ENCODE data around the gene CUL2.
"Not testable (repeated sequence)": the region's sequence is repeated elsewhere in the genome, so short reads cannot be mapped to it uniquely, and the experiment has no call there.

Gene CUL2

DNA sequence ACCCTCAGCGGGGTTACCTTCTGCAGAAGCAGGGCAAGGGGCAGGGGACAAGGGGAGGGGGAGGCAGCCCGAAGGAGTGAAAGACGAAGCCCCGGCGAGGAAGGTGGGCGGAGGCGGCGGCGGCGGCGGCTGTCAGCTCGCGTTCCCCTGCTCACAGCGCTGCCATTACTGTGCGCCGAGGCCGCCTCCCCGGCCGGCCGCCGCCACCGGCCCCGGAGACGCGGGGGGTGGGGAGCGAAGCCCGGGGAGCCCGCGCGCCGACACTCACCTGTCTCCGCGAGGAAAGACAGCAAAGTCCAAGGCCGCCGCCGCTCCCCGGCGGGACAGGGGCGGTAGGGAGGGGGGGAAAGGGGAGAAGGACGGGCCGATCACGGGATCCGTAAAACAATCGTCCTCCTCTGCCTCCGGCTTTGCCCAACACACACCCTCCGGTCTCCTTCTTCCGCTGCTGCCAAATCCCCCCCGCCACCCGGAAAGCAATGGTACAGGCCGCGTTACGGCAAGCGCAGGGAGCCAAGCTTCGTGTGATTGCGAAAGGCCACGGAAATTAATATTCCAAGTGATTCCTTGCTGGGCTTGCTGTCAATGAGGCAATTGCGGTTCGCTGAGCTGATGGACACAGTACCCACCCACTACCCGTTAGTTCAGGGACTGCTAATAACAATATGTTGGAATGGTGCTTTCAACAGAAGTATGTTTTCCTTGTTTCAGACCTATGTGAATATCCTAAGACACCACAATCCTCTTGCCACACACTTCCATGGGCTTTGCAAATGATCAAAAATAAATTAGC is at the start of gene CUL2:
Gene CUL2 (minus strand): TSS at position 180 of the 793 bp plus-strand sequence. CDS start 19,024 bp downstream, outside the sequence.
- DNase-seq (ENCODE audit: low spot score): peak; percentile 93

DNA sequence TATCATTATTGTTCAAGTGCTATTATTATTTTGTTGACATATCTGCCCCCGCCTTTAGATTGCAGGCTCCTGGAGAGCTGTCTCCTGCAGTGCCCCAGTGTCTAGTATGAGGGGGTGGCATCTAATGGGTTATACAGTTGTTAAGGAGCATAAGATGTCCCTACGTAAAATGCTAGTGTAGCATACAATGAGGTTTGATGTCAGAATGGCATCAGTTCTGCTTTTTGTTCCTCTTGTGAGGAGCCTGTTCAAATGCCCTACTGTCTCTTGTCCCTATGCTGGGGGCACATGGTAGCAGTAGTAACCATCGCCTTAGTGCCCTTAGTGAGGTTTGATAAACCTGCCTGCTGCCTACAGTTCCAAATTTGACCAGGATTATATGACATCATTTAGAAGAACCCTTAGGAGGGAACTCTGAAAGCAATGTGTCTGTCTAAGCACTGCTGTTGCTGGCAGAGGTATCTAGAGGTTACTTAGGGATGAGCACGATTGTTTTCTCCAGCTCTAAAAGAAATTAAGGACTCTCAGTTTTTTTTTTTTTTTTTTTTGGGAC is 46.2 kb upstream of the CUL2 start:
- DNase-seq (ENCODE audit: low spot score): no peak

DNA sequence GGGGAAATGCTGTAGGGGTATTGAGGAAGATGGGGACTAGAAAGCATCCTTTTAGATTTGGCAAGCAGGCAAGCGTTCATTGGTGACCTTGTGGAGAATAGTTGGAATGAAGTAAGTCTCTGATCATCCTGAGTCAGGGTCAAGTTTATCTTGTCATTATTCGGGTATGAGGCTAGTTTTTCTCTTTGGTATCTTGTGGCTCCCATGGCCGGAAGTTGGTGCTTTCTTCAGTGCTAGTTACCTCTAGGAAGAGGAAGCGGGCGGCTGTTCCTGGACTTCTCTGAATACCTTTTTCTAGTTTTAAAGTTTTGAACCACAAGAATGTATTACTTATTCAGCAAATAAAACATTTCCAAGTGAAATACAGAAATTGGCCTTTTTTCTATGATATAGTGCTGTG is 45.7 kb upstream of the CUL2 start:
- no peak for DNase-seq (ENCODE audit: low spot score)

- DNase-seq (ENCODE audit: low spot score): no peak
Measured at GRCh38 chr10:35133586-35133985, 43.4 kb upstream of the CUL2 start.

DNA sequence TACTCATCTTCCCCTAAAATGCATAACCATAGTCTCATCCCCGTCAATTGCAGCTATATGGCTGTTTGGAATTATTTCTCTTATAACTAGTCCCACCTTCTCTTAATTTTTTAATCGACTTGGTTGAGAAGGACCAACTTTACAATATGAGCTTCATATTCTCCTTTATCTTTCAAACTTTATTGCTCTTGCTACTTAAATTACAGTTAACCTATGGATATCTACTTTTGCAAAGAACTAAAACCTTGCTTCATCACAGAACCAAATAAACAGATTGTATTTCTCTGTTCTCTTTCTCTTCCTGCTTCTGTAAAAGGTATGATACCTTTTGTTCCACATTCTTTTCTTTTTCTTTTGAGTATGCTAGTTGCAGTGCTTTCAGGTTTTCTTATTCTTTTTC is 42.6 kb upstream of the CUL2 start:
- DNase-seq (ENCODE audit: low spot score): no peak

- no peak for DNase-seq (ENCODE audit: low spot score)
Measured at GRCh38 chr10:35130663-35131062, 40.5 kb upstream of the CUL2 start.

- DNase-seq (ENCODE audit: low spot score): no peak
Measured at GRCh38 chr10:35129185-35129674, 39.1 kb upstream of the CUL2 start.

DNA sequence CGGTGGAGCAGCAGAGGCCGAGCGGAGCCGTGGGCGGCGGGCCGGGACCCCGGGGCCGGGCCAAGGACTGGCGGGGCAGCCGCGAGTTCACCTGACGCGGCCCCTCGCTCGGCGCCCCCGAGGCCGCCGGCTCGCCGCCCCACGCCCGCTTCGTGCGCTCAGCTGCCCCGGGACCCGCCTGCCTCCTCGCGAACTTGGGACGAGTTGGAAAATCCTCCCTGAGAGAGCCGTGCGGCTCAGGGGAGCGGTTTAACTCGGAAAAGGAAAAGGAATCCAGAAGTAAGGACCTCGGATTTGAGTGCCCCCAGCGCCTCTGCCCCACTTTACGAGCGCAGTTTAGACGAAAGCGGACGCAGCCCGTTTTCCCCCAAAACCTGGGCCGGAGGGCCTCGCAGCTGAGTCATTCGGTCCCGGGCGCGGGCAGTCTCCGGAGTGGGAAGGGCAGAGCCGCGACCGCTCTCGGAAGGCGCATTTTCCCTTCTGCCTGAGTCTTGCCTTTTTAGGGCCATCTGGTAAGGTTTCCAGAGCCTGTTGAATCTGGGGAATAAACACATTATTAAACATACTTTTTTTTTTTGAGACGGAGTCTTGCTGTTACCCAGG is 37.2 kb upstream of the CUL2 start:
- DNase-seq (ENCODE audit: low spot score): peak; percentile 54

GRCh38 chr10:35126530-35127288 is 36.6 kb upstream of the CUL2 start, which contains the start of gene CREM:
TSS of gene CREM (plus strand) at chr10:35126846. CDS start at chr10:35137836, 10,990 bp downstream.
- peak; percentile 97 for DNase-seq (ENCODE audit: low spot score)

GRCh38 chr10:35126062-35126529 is 36.0 kb upstream of the CUL2 start:
- DNase-seq (ENCODE audit: low spot score): no peak

DNA sequence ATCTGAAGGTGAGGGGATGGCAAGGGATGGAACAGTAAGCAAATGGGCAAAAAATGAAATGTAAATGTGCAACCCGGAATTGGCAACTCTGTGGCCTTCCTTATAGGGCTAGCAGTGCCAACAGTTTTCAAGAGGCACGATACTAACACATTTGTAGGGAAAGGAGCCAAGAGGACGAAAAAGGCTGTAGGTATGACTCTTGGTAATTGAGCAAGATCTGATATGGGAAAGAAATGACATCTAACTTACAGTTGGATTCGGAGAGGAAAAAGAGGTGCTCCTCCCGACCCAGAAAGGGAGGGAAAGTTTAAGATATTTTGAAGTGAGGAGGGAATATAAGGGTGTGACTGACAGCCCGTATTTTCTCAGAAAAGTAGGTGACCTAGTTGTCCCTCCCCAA is 34.4 kb upstream of the CUL2 start:
- no peak for DNase-seq (ENCODE audit: low spot score)

DNA sequence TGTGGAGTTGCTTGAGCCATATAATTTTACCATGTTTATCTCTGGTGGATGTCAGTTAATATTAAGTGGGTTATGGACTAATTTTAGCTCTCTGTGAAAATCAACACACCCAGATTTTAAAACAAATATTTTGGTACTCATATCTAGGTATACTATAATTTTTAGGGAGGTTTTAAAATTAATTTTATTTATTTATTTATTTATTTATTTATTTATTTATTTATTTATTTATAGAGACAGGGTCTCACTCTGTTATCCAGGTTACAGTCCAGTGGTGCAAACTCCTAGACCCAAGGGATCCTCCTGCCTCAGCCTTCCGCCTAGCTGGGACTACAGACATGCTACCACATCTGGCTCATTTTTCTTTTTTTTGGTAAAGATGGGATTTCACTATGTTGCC is 29.2 kb upstream of the CUL2 start:
- DNase-seq (ENCODE audit: low spot score): no peak

DNA sequence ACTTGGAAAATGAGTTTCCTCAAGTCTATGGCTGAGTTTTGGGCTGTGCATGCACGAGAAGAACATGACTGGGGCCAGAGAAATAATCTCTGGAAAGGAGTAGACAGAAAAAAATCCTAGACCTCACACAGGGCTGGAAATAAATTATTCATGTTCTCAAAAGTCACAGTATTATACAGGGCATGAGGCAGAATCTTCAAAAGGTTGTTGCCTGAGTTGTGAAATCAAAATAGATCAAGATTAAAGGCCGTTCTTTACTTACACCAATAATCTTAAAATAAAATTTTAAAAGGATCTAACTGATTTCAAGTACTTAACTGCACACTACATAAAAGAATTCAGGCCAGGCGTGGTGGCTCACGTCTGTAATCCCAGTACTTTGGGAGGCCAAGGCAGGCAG is 22.4 kb upstream of the CUL2 start:
- DNase-seq (ENCODE audit: low spot score): no peak

DNA sequence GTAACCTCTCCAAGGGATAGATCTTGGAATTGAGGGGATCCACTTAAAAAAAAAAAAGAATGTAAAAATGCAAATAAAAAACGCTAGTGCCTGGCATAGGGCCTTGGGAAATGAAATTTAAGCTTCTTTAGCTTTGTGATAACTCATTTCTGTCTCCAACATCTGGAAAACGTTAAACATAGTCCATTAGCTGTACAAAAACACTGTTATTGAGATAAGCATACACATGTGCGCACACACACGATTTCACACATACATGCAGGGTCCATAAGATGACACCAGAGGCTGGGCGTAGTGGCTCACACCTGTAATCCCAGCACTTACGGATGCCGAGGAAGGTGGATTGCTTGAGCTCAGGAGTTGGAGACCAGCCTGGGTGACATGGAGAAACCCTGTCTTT is 13.7 kb upstream of the CUL2 start:
- no peak for DNase-seq (ENCODE audit: low spot score)

GRCh38 chr10:35097510-35097909 is 7.4 kb upstream of the CUL2 start:
- no peak for DNase-seq (ENCODE audit: low spot score)

- DNase-seq (ENCODE audit: low spot score): no peak
Measured at GRCh38 chr10:35096312-35096711, 6.2 kb upstream of the CUL2 start.

DNA sequence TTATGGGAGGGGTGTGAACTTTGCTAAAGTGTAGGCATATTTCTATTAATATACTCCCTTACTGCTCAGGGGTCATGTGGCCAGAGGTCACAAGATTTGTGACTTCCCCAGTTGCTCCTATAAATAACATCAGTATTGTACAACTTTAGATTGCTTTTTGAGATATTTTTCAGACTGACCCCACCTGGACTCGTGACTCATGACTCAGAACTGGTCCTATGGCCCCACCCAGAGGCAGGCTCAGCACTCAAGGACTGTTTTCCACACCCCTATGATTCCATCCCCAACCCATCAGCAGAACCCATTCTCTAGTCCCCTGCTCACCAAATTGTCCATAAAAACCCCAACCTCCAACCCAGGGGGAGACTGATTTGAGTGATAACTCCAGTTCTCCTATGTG is 2.7 kb upstream of the CUL2 start:
- DNase-seq (ENCODE audit: low spot score): no peak

DNA sequence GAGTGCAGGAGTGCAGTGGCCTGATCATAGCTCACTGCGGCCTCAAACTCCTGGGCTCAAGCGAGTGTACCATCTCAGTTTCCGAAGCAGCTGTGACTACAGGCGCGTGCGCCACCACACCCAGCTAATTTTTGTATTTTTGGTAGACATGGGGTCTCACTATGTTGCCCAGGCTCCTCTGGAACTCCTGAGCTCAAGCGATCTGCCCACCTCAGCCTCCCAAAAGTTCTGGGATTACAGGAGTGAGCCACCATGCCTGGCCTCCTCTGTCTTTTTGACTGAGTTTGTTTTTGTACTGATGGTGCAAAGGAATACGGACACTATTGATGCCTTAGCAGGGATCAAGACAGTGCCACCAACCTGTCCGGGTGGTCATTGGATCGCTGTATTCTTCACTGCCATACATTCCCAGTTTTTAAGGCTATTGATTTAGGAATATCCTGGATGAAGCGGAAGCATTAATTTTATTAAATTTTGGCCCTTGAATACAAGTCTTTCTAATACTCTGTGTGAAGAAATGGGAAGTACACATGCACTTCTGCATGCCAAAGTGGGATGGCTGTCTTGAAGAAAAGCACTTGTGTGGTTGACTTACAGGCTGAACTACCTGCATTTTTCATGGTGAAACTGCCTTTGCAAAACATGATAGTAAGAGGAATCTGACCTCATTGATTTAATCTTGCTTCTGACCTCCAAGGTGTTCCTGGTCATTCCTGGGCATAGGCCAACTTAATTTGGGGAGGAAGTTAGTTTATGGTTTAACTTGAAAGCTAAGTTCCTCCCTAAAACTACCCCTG is 2.1 kb upstream of the CUL2 start:
- no peak for DNase-seq (ENCODE audit: low spot score)

DNA sequence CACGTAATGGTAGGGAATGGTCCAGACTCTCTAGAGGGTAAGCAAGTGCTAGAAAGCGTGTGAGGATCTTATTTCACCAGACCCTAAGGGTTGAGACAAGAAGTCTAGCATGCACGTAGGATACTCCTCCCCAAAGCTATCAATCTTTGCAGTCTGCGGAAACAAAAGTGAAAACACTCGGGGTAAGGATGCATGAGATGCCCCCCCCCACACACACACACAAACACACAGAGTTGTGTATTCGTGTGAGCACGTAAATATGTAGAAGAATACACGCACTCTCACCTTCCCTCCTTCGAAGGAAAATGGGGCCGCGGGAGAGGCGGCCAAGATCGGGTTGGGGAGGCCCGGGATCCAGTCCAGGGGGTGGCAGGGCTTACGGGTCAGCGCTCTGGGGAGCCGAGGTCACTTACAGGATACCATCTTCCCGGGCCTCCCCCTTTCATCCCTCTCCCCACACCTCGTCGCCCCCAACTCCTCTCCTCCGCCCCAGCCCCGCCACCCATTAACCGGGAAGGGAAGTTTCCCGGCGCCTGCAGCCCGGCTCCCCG is 455 bp downstream of the CUL2 start:
- DNase-seq (ENCODE audit: low spot score): no peak

DNA sequence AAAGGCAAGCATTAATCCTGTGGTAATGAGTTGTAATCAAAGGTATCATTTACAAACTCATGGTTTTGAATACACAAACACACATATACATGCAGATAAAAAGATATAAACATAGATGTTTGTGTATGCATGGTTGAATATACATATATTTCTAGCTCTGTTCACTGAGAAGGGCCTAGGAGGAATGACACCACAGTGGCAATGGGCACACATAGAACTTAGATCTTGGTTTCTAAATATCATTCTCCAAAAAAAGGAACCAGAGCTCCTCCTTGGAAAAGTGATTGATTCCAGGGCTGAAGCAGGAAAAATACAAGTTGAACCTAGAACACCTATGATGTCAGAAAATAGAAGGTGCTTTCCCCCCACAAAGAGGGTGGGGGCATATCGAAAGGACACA is 6.9 kb downstream of the CUL2 start:
- no peak for DNase-seq (ENCODE audit: low spot score)

DNA sequence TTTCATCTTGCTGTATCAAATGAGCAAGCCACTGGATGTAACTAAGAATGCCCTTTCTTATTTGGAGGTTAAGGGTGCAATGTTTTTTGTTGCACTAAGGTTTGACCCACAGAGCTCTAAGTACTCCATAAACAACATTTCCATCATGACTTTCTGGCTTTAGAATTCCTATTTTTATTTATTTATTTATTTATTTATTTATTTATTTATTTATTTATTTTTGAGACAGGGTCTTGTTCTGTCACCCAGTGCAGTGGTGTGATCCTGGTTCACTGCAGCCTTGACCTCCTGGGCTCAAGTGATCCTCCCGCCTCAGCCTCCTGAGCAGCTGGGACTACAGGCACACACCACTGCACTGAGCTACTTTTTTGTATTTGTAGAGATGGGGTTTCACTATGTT is 9.9 kb downstream of the CUL2 start:
- DNase-seq (ENCODE audit: low spot score): not testable (repeated sequence)
